IPS-NIHi7 (cell line): ENCODE measurements around the gene SNAPC2.
"Not testable (repeated sequence)": the region's sequence is repeated elsewhere in the genome, so short reads cannot be mapped to it uniquely, and the experiment has no call there.

Experiments
- DNase-seq: peaks from one replicate; pipeline ENCODE4 v3.0.0; 2012; ENCODE audit warnings: mixed read lengths; ENCODE audit errors: extremely low spot score

SNAPC2 gene

GRCh38 chr19:7888826-7889217 lies 31.3 kb upstream of the SNAPC2 start:
- DNase-seq = no peak

DNA sequence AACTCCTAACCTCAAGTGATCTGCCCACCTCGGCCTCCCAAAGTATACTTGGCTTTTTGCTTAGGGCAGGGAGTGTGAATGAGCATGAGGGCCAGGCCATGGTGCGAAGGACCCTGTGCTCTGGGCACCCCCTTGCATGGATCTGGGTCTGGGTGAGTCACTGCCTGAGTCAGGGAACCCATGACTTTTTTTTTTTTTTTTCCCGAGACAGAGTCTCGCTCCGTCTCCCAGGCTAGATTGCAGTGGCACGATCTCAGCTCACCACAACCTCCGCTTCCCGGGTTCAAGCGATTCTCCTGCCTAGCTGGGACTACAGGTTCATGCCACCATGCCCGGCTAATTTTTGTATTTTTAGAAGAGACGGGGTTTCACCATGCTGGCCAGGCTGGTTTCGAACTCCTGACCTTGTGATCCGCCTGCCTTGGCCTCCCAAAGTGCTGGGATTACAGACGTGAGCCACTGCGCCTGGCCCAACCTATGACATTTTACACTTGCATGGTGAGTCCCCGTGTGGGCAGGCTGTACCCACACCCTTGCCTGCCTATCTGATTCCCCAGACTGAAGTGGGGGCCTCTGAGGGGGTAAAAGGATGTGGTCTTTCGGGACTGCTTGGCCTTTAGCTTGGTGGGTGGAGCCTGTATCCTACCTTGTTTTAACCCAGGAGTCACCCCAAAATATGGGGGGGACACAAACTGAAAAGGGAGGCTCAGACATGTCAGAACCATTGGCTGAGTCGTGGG lies 26.6 kb upstream of the SNAPC2 start:
- DNase-seq = not testable (repeated sequence)

DNA sequence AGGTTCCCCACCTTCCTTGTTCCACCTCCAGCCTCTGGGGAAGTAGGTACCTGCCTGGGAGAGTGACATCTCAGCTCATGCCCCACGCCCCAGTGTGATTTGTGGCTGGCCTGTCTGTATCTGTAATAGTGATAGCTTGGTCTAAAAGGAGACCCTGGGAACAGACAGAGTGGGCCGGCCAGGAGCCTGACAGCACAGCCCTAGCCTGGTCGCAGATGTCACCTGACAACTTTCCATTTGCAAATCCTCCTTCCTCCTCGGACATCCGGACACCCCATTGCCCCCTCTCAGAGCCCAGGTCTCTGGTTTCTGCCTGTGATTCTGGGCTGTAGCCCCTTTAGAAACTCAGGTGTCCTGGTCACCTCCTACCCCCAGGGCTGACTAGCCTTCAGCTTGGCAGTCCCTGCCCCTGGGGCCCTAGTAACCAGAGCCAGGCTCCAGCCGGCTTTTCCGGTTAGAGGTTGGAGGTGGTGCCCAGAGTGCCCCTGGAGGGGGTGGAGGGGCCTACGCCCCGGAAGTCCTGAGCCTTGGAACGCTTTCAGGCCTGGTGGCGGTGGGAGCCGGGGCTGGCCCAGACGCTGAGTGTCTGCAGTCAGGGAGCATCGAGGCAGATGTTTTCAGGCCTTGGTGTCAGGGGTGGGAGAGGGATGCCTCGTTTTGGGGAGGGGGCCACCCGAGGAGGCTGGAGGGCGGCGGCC lies 25.4 kb upstream of the SNAPC2 start:
- DNase-seq = no peak

GRCh38 chr19:7895565-7895964 lies 24.6 kb upstream of the SNAPC2 start:
- DNase-seq = no peak

DNA sequence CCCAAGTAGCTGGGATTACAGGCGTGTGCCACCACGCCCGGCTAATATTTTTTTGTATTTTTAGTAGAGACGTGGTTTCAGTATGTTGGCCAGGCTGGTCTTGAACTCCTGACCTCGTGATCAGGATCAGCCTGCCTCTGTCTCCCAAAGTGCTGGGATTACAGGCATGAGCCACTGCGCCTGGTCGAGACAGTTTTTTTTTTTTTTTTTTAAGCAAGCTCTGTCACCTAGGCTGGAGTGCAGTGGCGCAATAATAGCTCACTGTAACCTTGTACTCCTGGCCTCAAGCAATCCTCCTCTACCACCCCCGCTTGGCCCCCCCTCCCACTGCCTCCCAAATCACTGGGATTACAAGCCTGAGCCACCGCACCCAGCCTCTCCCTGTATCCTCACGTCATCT lies 22.8 kb upstream of the SNAPC2 start:
- DNase-seq = no peak

GRCh38 chr19:7898967-7899366 lies 21.2 kb upstream of the SNAPC2 start:
- no peak for DNase-seq

GRCh38 chr19:7899751-7900378 lies 20.3 kb upstream of the SNAPC2 start:
- no peak for DNase-seq

DNA sequence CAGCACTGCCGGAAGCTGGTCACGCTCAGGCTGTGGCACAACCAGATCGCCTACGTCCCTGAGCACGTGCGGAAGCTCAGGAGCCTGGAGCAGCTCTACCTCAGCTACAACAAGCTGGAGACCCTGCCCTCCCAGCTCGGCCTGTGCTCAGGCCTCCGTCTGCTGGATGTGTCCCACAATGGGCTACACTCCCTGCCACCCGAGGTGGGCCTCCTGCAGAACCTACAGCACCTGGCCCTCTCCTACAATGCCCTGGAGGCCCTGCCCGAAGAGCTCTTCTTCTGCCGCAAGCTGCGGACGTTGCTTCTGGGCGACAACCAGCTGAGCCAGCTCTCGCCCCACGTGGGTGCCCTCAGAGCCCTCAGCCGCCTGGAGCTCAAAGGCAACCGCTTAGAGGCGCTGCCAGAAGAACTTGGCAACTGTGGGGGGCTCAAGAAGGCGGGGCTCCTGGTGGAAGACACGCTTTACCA lies 19.7 kb upstream of the SNAPC2 start:
- no peak for DNase-seq

- no peak for DNase-seq
Measured at GRCh38 chr19:7900931-7901330, 19.2 kb upstream of the SNAPC2 start.

DNA sequence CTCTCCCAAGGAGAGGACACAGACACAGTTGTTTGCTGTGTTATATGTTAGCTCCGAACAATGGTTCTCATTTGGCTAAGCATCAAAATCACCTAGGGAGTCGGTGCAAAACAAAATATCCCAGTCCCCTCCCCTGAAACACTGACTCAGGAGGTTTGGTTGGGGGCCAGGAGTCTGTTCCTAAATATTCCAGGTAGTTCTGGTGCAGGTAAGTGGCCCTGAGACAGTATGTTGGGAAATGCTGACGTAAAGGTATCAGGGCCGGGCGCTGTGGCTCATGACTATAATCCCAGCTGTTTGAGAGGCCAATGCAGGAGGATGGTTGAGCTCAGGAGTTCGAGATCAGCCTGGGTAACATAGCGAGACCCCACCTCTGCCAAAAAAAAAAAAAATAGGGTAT lies 18.8 kb upstream of the SNAPC2 start:
- no peak for DNase-seq

DNA sequence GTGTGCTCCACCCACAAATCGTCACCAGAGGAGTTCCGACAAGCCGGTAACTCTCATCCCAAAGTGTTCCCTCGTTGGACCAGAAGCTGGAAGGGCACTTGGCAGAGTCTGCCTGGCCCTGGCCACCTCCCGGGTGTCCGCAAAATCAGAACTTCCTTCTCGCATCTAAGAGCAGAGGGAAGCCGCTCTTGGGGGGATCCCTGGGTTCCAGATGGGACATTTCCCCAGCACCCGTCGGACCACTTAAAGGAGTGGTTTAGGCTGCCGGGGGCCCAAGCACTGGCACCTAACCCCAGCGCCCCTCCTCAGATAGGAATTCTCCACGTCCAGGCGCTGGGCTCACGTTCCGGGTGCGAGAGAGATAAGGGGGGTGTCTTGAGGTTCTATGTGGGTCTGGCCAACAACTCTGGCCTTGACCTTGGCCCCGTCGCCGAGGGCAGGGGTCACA lies 17.3 kb upstream of the SNAPC2 start:
- no peak for DNase-seq

DNA sequence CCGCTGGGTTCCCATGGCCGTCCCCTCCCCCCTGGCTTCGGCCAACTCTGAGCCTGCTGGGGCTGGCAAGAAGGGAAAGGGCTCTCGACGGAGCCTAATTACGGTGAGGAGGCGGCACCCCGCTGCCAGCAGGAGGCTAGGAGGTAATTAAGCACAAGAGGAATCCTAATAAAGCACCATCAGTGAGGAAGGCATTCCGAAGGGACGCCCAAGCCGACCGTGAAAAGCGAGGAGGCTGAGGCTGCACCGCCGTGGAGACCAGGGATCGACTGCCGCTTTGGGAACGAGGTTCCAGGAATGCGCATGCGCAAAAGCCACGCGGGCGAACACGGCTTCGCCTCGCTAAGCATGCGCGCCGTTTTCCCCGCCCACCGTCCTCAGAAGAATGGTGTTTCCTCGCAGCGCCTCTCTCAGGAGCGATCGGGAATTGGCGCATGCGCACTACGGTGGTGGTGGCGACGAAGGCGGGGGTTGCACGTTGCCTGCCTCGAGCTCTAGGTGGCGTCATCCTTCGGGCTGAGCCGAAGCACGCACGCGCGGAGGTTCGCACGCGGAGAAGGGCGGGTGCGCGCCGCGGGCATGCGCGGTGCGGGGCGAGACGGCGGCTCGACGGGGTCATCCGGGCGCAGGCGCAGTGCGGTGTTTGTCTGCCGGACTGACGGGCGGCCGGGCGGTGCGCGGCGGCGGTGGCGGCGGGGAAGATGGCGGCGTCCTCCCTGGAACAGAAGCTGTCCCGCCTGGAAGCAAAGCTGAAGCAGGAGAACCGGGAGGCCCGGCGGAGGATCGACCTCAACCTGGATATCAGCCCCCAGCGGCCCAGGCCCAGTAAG lies 16.7 kb upstream of the SNAPC2 start, which contains the start of gene MAP2K7:
Gene MAP2K7 (plus strand): TSS at position 634 of the 830 bp plus-strand sequence. CDS start 68 bp downstream, at position 702.
- DNase-seq = peak; percentile 96

DNA sequence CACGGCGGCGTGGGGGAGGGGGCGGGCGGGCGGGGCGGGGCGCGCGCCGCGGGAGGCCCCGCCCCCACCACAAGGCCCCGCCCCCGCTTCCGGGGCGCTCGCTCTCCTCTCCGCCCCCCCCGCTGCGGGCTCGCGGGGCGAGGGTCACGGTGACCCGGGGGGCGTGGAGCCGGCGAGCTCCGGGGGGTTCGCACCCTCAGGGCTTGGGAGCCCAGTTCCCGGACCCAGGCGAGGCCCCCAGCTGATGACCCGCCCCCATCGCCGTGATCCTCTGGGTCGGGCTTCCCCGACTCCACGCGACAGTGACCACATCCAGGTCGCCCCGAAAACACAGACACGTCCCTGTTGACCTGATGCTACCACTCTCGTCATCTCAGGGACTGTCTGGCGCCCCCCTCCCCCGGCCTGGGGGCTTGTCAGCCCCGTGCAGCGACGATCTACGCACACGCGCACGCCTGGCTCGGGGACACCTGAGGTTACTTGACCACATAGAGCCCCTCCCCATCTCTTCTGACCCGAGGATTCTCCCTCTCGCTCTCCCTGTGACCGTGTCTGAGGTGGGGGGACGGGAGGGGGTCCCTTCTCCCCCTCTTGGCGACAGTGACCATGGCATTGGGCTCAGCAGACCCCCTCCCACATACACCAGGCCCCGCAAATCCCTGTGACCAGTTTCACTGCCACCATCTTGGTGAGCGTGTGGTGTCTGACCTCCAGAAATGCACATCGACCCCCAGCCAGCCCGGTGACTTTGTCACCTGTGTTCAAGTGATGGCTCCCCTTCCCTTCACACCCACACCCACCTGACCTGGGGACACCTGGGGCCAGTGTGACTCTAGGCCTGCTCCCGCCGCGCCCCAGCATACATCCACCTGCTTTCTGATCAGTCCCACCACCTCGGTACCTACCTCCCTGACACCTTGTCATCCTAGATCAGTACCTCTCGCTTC lies 15.8 kb upstream of the SNAPC2 start:
- no peak for DNase-seq

GRCh38 chr19:7905268-7905667 lies 14.9 kb upstream of the SNAPC2 start:
- no peak for DNase-seq

GRCh38 chr19:7905859-7906258 lies 14.3 kb upstream of the SNAPC2 start:
- no peak for DNase-seq

GRCh38 chr19:7907122-7907521 lies 13.0 kb upstream of the SNAPC2 start:
- no peak for DNase-seq

- DNase-seq = no peak
Measured at GRCh38 chr19:7907544-7907943, 12.6 kb upstream of the SNAPC2 start.

GRCh38 chr19:7908078-7908699 lies 11.9 kb upstream of the SNAPC2 start:
- no peak for DNase-seq

GRCh38 chr19:7908742-7909461 lies 11.2 kb upstream of the SNAPC2 start:
- no peak for DNase-seq
